IMR-90 (cell line): ENCODE results near the gene SEPTIN10.

Experiments
- BHLHE40 ChIP-seq: fragments of 150-350 bp; IDR thresholded peaks from 2 replicates; pipeline ENCODE4 v1.6.1; 2016; ENCODE audit warnings: mild to moderate bottlenecking, low read depth, low read length
- CEBPB ChIP-seq: IDR thresholded peaks from 2 replicates; pipeline ENCODE4 v1.6.1; 2012; ENCODE audit warnings: low read depth, low read length, improper control_type of control experiment
- CHD1 ChIP-seq: IDR thresholded peaks from 2 replicates; pipeline ENCODE4 v1.6.1; 2012; ENCODE audit warnings: low read depth, low read length, improper control_type of control experiment
- CTCF ChIP-seq: conservative IDR thresholded peaks from 2 replicates; pipeline ENCODE4 v1.5.1; 2012; ENCODE audit warnings: mild to moderate bottlenecking, low read depth, low read length, improper control_type of control experiment
- ELK1 ChIP-seq: fragments of 150-350 bp; IDR thresholded peaks from 2 replicates; pipeline ENCODE4 v1.6.1; 2016; ENCODE audit warnings: low read depth, mild to moderate bottlenecking, low read length, moderate library complexity, borderline replicate concordance
- FOS ChIP-seq: fragments of 150-350 bp; IDR thresholded peaks from 2 replicates; pipeline ENCODE4 v1.6.1; 2016; ENCODE audit warnings: low read depth, low read length
- MXI1 ChIP-seq: IDR thresholded peaks from 2 replicates; pipeline ENCODE4 v1.6.1; 2012; ENCODE audit warnings: low read depth, mild to moderate bottlenecking, low read length, moderate library complexity, borderline replicate concordance
- POLR2A ChIP-seq: IDR thresholded peaks from 2 replicates; pipeline ENCODE4 v1.6.1; 2012; ENCODE audit warnings: mild to moderate bottlenecking, low read depth, low read length
- RAD21 ChIP-seq: IDR thresholded peaks from 2 replicates; pipeline ENCODE4 v1.6.1; 2012; ENCODE audit warnings: low read length, improper control_type of control experiment
- RCOR1 ChIP-seq: IDR thresholded peaks from 2 replicates; pipeline ENCODE4 v1.6.1; 2012; ENCODE audit warnings: mild to moderate bottlenecking, low read length, improper control_type of control experiment; ENCODE audit not compliant: insufficient replicate concordance
- RFX5 ChIP-seq: IDR thresholded peaks from 2 replicates; pipeline ENCODE4 v1.8.0; 2012; ENCODE audit warnings: low read depth, mild to moderate bottlenecking, low read length, moderate library complexity
- SMC3 ChIP-seq: fragments of 150-350 bp; IDR thresholded peaks from 2 replicates; pipeline ENCODE4 v1.6.1; 2016; ENCODE audit warnings: low read depth, mild to moderate bottlenecking, antibody characterized with exemption, low read length, moderate library complexity
- USF2 ChIP-seq: fragments of 150-350 bp; IDR thresholded peaks from 2 replicates; pipeline ENCODE4 v1.6.1; 2017; ENCODE audit warnings: mild to moderate bottlenecking, antibody characterized with exemption, low read length, low read depth

GRCh38 chr2:109538546-109538945, 75.2 kb downstream of the SEPTIN10 start:
- TF ChIP-seq POLR2A (no peak), RFX5 (no peak), MXI1 (no peak), SMC3 (no peak), CTCF (no peak), ELK1 (no peak), RCOR1 (no peak), RAD21 (no peak), BHLHE40 (no peak), USF2 (no peak), CEBPB (no peak), CHD1 (no peak), FOS (no peak)
